H1 (cell line): ENCODE data around the gene DHRS7C. TPM values are rescaled to one million over a fixed set of nuclear protein-coding genes. Genes with fewer than 3 reads are reported as not detected.

ENCODE experiments used
- POU5F1 ChIP-seq: IDR thresholded peaks from 2 replicates; pipeline ENCODE4 v1.6.1; 2011; ENCODE audit warnings: low read depth, mild to moderate bottlenecking, low read length, moderate library complexity
- polyA plus RNA-seq, 7 experiments: library from polyadenylated mRNA; depleted of rRNA in 3 of 7; stranded (reverse) in 5 of 7; unstranded in 2 of 7; fragments of >200 nt in 5 of 7; fragments of 200-250 nt in 2 of 7; gene quantifications; 1 replicate in 5 of 7; 2 replicates in 1 of 7; 4 replicates in 1 of 7; pipeline versions ENCODE4 v1.2.1 to v1.2.3, GENCODE V29; 2011 to 2013; ENCODE audit warnings: missing spikeins in 2 of 7, mixed read lengths in 2 of 7
- total RNA-seq: library from RNA; stranded (reverse); fragmentation: NEBNext Ultra II Directional; extraction: Animal tissue kit (Norgen Biotek cat#: 25700); gene quantifications from 2 replicates; pipeline ENCODE4 v1.2.1, GENCODE V29; 2021

The DHRS7C gene
- total and polyA plus RNA-seq, 2 of the 8 experiments (the other 6 are each of a cell fraction or from before 2014, with no cell fraction given): not detected

- TF ChIP-seq POU5F1: no peak
- TF ChIP-seq, all 59 proteins: peak for 0
Observed at GRCh38 chr17:9765322-9765721, 26.1 kb downstream of the DHRS7C start (continued).
